Mesodermal cell (in vitro differentiated cells): ENCODE data around the gene C10orf105.

Experiments used
- H3K27ac ChIP-seq: 2 replicates; pipeline ENCODE4 v1.7.0; 2013; ENCODE audit warnings: mild to moderate bottlenecking, low read depth, low read length, moderate library complexity; ENCODE audit not compliant: severe bottlenecking
- H3K36me3 ChIP-seq: 2 replicates; pipeline ENCODE4 v1.7.1; 2013; ENCODE audit warnings: mild to moderate bottlenecking, low read length, moderate library complexity; ENCODE audit not compliant: control insufficient read depth, insufficient read depth
- H3K4me1 ChIP-seq: one replicate; pipeline ENCODE4 v1.7.1; 2013; ENCODE audit warnings: mild to moderate bottlenecking, low read length; ENCODE audit not compliant: insufficient read depth, control insufficient read depth, poor library complexity, severe bottlenecking
- H3K4me3 ChIP-seq: 2 replicates; pipeline ENCODE4 v1.7.0; 2013; ENCODE audit warnings: low read length, control low read depth, mild to moderate bottlenecking; ENCODE audit not compliant: insufficient read depth, poor library complexity, severe bottlenecking; ENCODE audit errors: extremely low read depth
- H3K9me3 ChIP-seq: 2 replicates; pipeline ENCODE4 v1.7.1; 2013; ENCODE audit warnings: mild to moderate bottlenecking, low read length, moderate library complexity; ENCODE audit not compliant: control insufficient read depth
- whole genome bisulfite sequencing, 2 experiments: methylation state at CpG; one replicate each; pipeline ENCODE4 v1.1.5; 2013; ENCODE audit warnings: missing lambda C conversion rate in 2 of 2; ENCODE audit not compliant: insufficient coverage in 2 of 2; 5-methylcytosine and 5-hydroxymethylcytosine counted together

C10orf105 gene

DNA sequence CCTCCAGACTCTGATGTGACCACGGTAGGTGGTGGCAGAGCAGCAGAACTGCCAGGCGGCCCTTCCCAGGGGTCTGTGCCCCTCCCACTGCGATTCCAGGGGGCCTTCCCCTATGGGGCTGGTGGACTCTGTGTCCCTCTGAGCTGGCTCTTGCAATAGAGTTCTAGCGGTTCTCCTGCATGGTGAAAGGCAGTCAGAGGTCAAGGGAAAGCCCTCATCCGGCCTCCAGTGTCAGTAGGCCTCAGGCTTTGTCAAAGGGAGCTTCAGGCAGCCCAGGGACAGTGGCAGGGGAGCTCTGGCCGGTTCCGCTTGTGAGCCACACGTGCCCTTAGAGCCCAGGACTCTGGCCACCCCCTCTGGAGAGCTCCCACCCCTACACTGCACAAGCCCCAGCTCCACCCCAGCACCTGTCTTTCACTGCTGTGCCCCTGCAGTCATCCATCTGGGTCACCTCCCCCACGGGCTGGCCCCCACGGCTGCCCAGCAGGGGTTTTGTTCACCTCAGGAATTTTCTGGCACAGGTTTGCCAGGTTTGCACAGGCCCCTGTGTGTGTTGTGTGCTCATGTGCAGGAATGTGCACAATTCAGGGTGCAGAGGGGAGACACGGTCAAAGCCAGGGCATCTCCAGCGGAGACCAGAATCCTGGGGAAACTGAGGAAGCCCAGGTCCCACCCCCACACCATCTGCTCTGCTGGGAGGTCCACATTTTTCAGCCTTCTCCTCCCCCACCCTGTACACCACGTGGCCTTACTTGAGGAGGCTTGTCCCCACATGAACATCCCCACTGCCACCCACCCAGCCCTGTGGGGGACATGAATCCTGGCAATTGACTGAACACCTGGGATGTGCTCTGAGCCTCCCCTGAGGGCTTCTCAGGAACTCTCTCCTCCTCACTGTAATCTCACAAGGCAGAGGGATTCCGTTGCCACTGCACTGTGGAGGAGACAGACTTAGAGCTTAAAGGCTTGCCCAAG is 23.8 kb downstream of the C10orf105 start:
- no peaks in the 10 kb centered on the region for H3K36me3 ChIP-seq
- 90 to 91% methylated on average over 10 to 12 of the region's 14 CpGs for WGBS, 2 experiments

DNA sequence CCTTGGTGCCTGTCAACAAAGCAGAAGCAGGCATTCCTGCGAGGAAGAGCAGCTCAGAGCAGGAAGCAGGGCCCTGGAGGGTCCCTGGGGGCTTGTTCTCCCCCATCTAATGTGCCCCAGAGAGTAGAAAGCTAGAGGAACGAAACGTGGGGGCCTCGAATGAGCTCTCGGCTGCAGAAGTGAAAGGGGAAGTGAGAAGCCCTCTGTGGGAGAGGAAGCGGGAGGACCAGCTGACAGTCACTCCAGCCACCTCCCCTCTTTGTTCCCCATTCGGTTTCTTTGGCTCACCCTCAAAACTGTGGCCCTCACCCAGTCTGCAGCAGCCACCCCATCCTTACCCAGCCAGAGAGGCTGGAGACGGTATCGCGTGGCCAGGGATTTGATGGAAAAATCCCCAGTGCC is 25.0 kb downstream of the C10orf105 start:
- Histone ChIP-seq H3K4me3 (no peak overlapping the region), H3K9me3 (no peaks in the 10 kb centered on the region), H3K4me1 (no peaks in the 10 kb centered on the region), H3K27ac (no peak overlapping the region), H3K36me3 (no peaks in the 10 kb centered on the region)
- 73 to 94% methylated on average over 2 to 5 of the region's 10 CpGs for WGBS, 2 experiments

More for the DNA sequence above, 23.8 kb downstream of the C10orf105 start:
- Histone ChIP-seq H3K4me1 (no peaks in the 10 kb centered on the region), H3K9me3 (no peaks in the 10 kb centered on the region), H3K4me3 (no peak overlapping the region), H3K27ac (no peak overlapping the region)

DNA sequence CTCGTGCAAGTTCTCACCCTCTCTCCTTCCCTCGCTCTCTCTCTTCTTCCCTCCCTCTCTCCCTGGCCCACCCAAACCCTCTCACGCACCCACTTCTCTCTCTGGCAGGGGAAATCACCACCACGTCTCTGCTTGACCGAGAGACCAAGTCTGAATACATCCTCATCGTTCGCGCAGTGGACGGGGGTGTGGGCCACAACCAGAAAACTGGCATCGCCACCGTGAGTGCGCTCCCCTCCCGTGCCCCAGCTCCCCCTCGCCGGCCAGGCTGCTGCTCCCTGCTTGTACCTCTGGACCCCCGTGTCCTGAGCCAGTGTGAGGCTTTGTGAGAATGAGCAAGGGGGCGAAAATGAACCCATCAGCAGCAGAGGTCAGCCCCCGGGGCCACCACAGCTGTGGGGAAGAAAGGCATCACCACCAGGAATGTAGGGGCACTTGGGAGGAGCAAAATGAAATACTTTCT is 25.5 kb downstream of the C10orf105 start:
- no peak overlapping the region for H3K27ac ChIP-seq
- 82 to 86% methylated on average over 13 to 18 of the region's 18 CpGs for WGBS, 2 experiments
- H3K4me1 ChIP-seq, result no peaks in the 10 kb centered on the region
- H3K36me3 ChIP-seq, result no peaks in the 10 kb centered on the region
- no peak overlapping the region for H3K4me3 ChIP-seq
- H3K9me3 ChIP-seq, result no peaks in the 10 kb centered on the region

GRCh38 chr10:71693377-71693776 is 26.2 kb downstream of the C10orf105 start:
- H3K27ac ChIP-seq, result no peak overlapping the region
- no peaks in the 10 kb centered on the region for H3K9me3 ChIP-seq
- no peak overlapping the region for H3K4me3 ChIP-seq
- H3K36me3 ChIP-seq, result no peaks in the 10 kb centered on the region
- H3K4me1 ChIP-seq, result no peaks in the 10 kb centered on the region
- WGBS, 2 experiments, result 100% methylated on average over 2 of the region's 5 CpGs; no CpG with 5 or more reads in 1 of the 2 experiments

- Histone ChIP-seq H3K4me1 (no peaks in the 10 kb centered on the region), H3K27ac (no peak overlapping the region), H3K4me3 (no peak overlapping the region), H3K36me3 (no peaks in the 10 kb centered on the region), H3K9me3 (no peaks in the 10 kb centered on the region)
- WGBS, 2 experiments, result 71 to 78% methylated on average over 5 of the region's 7 CpGs
Observed at GRCh38 chr10:71692598-71693306, 26.8 kb downstream of the C10orf105 start.

DNA sequence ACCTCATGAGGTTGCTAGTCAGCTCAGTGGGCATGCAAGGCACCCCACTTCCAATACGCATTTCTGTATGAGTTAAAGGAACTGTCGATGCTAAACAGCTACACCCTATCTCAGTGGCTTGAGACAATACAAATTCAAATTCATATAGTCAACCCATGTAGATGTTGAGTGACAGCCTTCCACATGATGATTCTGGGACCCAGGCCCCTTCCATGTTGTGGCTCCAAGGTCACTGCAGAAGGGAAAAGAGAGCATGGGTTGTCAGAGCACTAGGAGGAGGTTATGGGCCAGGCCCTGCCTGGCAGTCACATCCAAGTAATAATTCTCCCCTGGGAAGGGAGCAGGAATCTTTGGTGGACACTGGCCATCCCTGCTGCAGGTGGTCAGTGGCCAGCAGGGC is 28.2 kb downstream of the C10orf105 start:
- Histone ChIP-seq H3K4me1 (no peaks in the 10 kb centered on the region), H3K4me3 (no peak overlapping the region), H3K36me3 (no peaks in the 10 kb centered on the region), H3K27ac (no peak overlapping the region), H3K9me3 (no peaks in the 10 kb centered on the region)
- 93% methylated on average over 2 of the region's 2 CpGs; no CpG with 5 or more reads in 1 of the 2 experiments for WGBS, 2 experiments

DNA sequence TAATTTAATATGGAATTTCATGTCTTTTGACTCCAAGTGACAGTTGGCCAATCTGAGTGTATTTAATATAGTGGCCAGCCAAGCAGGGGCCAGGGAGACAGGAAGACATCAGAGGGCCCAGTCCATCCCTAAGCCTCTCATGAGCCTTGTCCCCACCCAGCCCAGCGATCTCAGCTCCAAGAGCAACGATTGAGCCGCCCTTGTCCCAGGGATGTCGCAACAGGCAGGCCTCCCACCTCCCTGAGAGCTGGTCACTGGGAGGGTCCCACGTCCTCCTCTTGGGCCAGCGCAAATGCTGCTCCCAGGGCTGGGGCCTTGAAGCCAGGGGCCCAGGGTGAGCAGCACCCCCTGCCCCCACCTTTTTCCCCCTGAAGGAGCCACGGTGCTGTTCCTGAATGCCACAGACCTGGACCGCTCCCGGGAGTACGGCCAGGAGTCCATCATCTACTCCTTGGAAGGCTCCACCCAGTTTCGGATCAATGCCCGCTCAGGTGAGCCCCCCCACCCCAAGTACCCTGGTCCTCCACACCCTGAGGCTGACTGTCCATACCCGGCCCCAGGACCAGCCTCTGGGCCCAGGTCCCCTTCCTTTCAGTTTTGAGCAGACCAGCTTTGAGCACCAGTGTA is 29.4 kb downstream of the C10orf105 start:
- WGBS, 2 experiments, result 93 to 95% methylated on average over 7 to 12 of the region's 13 CpGs
- Histone ChIP-seq H3K9me3 (no peaks in the 10 kb centered on the region), H3K4me3 (no peak overlapping the region), H3K4me1 (peaks cover 4% of the 10 kb centered on the region), H3K36me3 (no peaks in the 10 kb centered on the region), H3K27ac (no peak overlapping the region)

DNA sequence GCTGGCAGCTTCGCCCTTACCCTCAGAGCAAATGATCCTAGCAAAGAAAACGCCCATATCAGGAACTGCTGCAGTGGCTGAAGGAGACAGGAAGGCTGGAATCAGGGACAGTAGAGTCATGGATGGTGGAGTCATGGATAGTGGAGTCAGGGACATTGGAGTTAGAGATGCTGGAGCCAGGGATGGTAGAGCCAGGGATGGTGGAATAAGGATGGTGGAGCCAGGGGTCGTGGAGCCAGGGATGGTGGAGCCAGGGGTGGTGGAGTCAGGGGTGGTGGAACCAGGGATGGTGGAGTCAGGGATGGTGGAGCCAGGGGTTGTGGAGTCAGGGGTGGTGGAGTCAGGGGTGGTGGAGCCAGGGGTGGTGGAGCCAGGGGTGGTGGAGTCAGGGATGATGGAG is 31.3 kb downstream of the C10orf105 start:
- no peaks in the 10 kb centered on the region for H3K36me3 ChIP-seq
- no peaks in the 10 kb centered on the region for H3K9me3 ChIP-seq
- no peak overlapping the region for H3K4me3 ChIP-seq
- no peak overlapping the region for H3K27ac ChIP-seq
- peaks cover 4% of the 10 kb centered on the region for H3K4me1 ChIP-seq
- 83 to 100% methylated on average over 2 of the region's 3 CpGs for WGBS, 2 experiments

DNA sequence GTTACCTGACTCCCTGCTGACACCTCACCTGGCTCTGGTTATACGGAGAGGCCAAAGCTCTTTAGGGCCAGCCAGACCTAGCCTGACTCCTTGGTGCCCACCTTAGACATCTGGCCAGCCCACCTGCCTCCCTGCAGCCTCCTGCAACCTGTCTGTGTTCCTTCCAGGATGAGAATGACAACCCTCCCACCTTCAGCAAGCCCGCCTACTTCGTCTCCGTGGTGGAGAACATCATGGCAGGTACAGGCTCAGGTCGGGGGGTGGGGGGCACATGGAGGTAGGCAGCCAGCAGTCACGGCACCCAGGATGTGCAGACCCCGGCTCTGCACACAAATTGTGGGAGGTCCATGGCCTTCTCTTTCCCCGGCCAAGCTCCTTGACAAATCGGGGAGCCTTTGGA is 32.1 kb downstream of the C10orf105 start:
- WGBS, 2 experiments, result 90 to 93% methylated on average over 3 to 6 of the region's 9 CpGs

DNA sequence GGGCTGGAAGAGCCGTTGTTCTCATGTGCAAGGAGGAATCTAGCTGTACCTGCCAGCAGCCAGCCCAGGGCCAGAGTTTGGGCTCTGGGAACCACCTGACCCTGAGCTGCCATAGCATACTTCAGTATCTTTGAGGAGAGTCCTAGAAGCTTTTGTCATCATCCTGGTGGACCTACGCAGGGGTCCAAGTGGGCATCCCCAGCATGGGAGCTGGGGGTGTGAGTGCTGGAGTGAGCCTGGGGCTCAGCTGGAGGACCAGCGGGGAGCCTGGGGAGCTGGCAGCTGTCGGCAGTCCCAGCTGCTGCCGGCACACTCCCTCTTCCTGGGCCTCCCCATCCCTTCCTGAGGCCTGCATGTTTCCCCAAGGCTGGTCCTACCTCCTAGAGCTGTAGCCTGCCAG is 32.5 kb downstream of the C10orf105 start:
- H3K27ac ChIP-seq, result no peak overlapping the region

More for the DNA sequence above, 32.1 kb downstream of the C10orf105 start:
- peaks cover 4% of the 10 kb centered on the region for H3K4me1 ChIP-seq
- no peaks in the 10 kb centered on the region for H3K36me3 ChIP-seq
- no peak overlapping the region for H3K4me3 ChIP-seq
- H3K27ac ChIP-seq, result no peak overlapping the region
- H3K9me3 ChIP-seq, result no peaks in the 10 kb centered on the region

More for the DNA sequence above, 32.5 kb downstream of the C10orf105 start:
- H3K36me3 ChIP-seq, result no peaks in the 10 kb centered on the region
- no peaks in the 10 kb centered on the region for H3K9me3 ChIP-seq
- H3K4me3 ChIP-seq, result no peak overlapping the region
- peaks cover 4% of the 10 kb centered on the region for H3K4me1 ChIP-seq
- 83 to 90% methylated on average over 5 of the region's 5 CpGs for WGBS, 2 experiments
